H1 (cell line): ENCODE results near the gene EHD4. TPM values are rescaled to one million over a fixed set of nuclear protein-coding genes. Genes with fewer than 3 reads are reported as not detected.

Experiments used
- ATF2 ChIP-seq: IDR thresholded peaks from 2 replicates; pipeline ENCODE4 v1.6.1; 2012; ENCODE audit warnings: low read length, inconsistent platforms
- BCL11A ChIP-seq, 2 experiments: IDR thresholded peaks; one replicate each; pipeline ENCODE4 v1.6.1; 2011; ENCODE audit warnings: low read depth in 2 of 2, low read length in 2 of 2, mild to moderate bottlenecking in 2 of 2
- CTBP2 ChIP-seq: IDR thresholded peaks from 2 replicates; pipeline ENCODE4 v1.7.0; 2011; ENCODE audit warnings: borderline replicate concordance, mild to moderate bottlenecking, moderate library complexity, mixed read lengths, low read length; ENCODE audit not compliant: insufficient read depth, insufficient read length
- GTF2F1 ChIP-seq: IDR thresholded peaks from 2 replicates; pipeline ENCODE4 v1.6.1; 2012; ENCODE audit warnings: low read depth, low read length, improper control_type of control experiment, borderline replicate concordance
- KDM1A ChIP-seq: fragments of 200-600, 300-600 bp; sonication (generic); IDR thresholded peaks from 2 replicates; pipeline ENCODE4 v1.7.1; 2016; ENCODE audit warnings: mild to moderate bottlenecking, low read length, borderline replicate concordance
- PHF8 ChIP-seq: fragments of 200-600 bp; sonication (generic); conservative IDR thresholded peaks from 2 replicates; pipeline ENCODE4 v1.7.1; 2012; ENCODE audit warnings: low read depth, mild to moderate bottlenecking, inconsistent platforms, low read length, moderate library complexity
- RBBP5 ChIP-seq: IDR thresholded peaks from 2 replicates; pipeline ENCODE4 v1.7.1; 2012; ENCODE audit warnings: low read depth, mild to moderate bottlenecking, inconsistent platforms, low read length, moderate library complexity, borderline replicate concordance
- SIN3A ChIP-seq, 2 experiments: IDR thresholded peaks in 1 of 2; conservative IDR thresholded peaks in 1 of 2; 2 replicates each; pipeline ENCODE4 v1.6.1; 2011 to 2012; ENCODE audit warnings: low read length in 2 of 2, improper control_type of control experiment in 1 of 2, low read depth in 1 of 2, mild to moderate bottlenecking in 1 of 2
- SIRT6 ChIP-seq: IDR thresholded peaks from one replicate; pipeline ENCODE4 v1.7.1; 2012; ENCODE audit warnings: low read length, inconsistent platforms
- SIX5 ChIP-seq: IDR thresholded peaks from 2 replicates; pipeline ENCODE4 v1.6.1; 2011; ENCODE audit warnings: mild to moderate bottlenecking, low read depth, low read length
- SP2 ChIP-seq: IDR thresholded peaks from 2 replicates; pipeline ENCODE4 v1.6.1; 2012; ENCODE audit warnings: mild to moderate bottlenecking, low read length, inconsistent platforms
- TAF7 ChIP-seq: optimal IDR thresholded peaks from 2 replicates; pipeline ENCODE3; 2011; ENCODE audit warnings: low read depth, mild to moderate bottlenecking, inconsistent platforms, low read length, moderate library complexity, borderline replicate concordance
- YY1 ChIP-seq: IDR thresholded peaks from 2 replicates; pipeline ENCODE4 v1.6.1; 2011; ENCODE audit warnings: low read depth, mild to moderate bottlenecking, low read length
- polyA plus RNA-seq, 7 experiments: library from polyadenylated mRNA; depleted of rRNA in 3 of 7; stranded (reverse) in 5 of 7; unstranded in 2 of 7; fragments of >200 nt in 5 of 7; fragments of 200-250 nt in 2 of 7; gene quantifications; 1 replicate in 5 of 7; 2 replicates in 1 of 7; 4 replicates in 1 of 7; pipeline versions ENCODE4 v1.2.1 to v1.2.3, GENCODE V29; 2011 to 2013; ENCODE audit warnings: missing spikeins in 2 of 7, mixed read lengths in 2 of 7
- total RNA-seq: library from RNA; stranded (reverse); fragmentation: NEBNext Ultra II Directional; extraction: Animal tissue kit (Norgen Biotek cat#: 25700); gene quantifications from 2 replicates; pipeline ENCODE4 v1.2.1, GENCODE V29; 2021

Gene EHD4
- total and polyA plus RNA-seq, 2 of the 8 experiments (the other 6 are each of a cell fraction or from before 2014, with no cell fraction given), result 17.5 to 24.5 TPM

- TF ChIP-seq SIX5, result no peak
- TF ChIP-seq CTBP2, result no peak
- no peak for TF ChIP-seq SIRT6
- no peak for TF ChIP-seq SIN3A (conservative IDR thresholded peaks at IDR 0.05 in 1 of 2, IDR thresholded peaks at IDR 0.05 in 1 of 2; ENCODE audit: low read depth in 1 of 2, low read length in 2 of 2)
- no peak for TF ChIP-seq PHF8
- no peak for TF ChIP-seq KDM1A
- no peak for TF ChIP-seq SP2
- no peak for TF ChIP-seq ATF2
- TF ChIP-seq YY1, result no peak
- no peak for TF ChIP-seq TAF7
- no peak for TF ChIP-seq BCL11A (IDR thresholded peaks at IDR 0.05; ENCODE audit: low read depth in 2 of 2, low read length in 2 of 2)
- TF ChIP-seq GTF2F1, result no peak
- TF ChIP-seq RBBP5, result no peak
Observed at GRCh38 chr15:41904541-41905005, 67.8 kb downstream of the EHD4 start (continued).
